HCT116 (cell line): Measurements from ENCODE around the gene SPDYE2. TPM values are rescaled to one million over a fixed set of nuclear protein-coding genes. Genes with fewer than 3 reads are reported as not detected.
"Not testable (repeated sequence)": the region's sequence is repeated elsewhere in the genome, so short reads cannot be mapped to it uniquely, and the experiment has no call there.

Experiments used
- ATAC-seq: fragments of 200-7000 bp; cut with Tn5 transposase; 2 replicates; pipeline ENCODE4 v1.9.1; 2020; ENCODE audit warnings: mild to moderate bottlenecking, moderate library complexity
- BruUV-seq: library from RNA; stranded (reverse); fragments of 400-500 nt; replicated peaks from 2 replicates; lab custom pipeline; 2021; lab: Mats Ljungman, UMichigan
- CTCF ChIA-PET: fragments of 300-600 bp; sonication (Branson Sonifier 250); formaldehyde crosslinking; loops from one replicate; lab custom pipeline; 2021; ENCODE audit warnings: antibody characterized with exemption; lab: Charles Lee
- POLR2A ChIA-PET: fragments of 300-600, 350-600 bp; sonication (Branson Sonifier 250); formaldehyde crosslinking; loops from one replicate; lab custom pipeline; 2021; ENCODE audit warnings: antibody characterized with exemption; lab: Charles Lee
- RAD21 ChIA-PET, 2 experiments: fragments of 300-600 bp; sonication (Branson Sonifier 250); formaldehyde crosslinking; loops; one replicate each; lab custom pipeline; 2023; ENCODE audit warnings: low total read pairs in 2 of 2; ENCODE audit not compliant: uncharacterized antibody in 2 of 2, unreplicated experiment in 2 of 2, low non-redundant PET in 1 of 2; lab: Charles Lee
- DNase-seq: peaks from one replicate; pipeline ENCODE4 v3.0.0-alpha.2; 2010; ENCODE audit warnings: low read depth, low spot score
- H2AFZ ChIP-seq: fragments of 200-600 bp; shearing (Covaris generic), sonication (generic); 2 replicates; pipeline ENCODE4 v1.6.1; 2017; ENCODE audit warnings: low read depth, mixed run types, mixed read lengths, antibody characterized with exemption, low read length; ENCODE audit not compliant: poor library complexity, severe bottlenecking
- H3K27ac ChIP-seq: 2 replicates; pipeline ENCODE4 v1.5.1; 2012; ENCODE audit warnings: low read depth, low read length
- H3K27me3 ChIP-seq: fragments of 200-600 bp; sonication (generic); 2 replicates; pipeline ENCODE4 v1.6.1; 2016; ENCODE audit warnings: mixed run types, low read length, mixed read lengths; ENCODE audit not compliant: insufficient read depth
- H3K36me3 ChIP-seq, 2 experiments: fragments of 200-500 bp in 1 of 2; fragments of 200-600 bp in 1 of 2; sonication (Bioruptor generic) in 1 of 2; sonication (generic) in 1 of 2; 2 replicates each; pipeline versions ENCODE4 v1.5.1 to v1.6.1; 2014 to 2016; ENCODE audit warnings: low read length in 2 of 2, inconsistent platforms in 1 of 2, mixed read lengths in 1 of 2, mixed run types in 1 of 2; ENCODE audit not compliant: insufficient read depth in 2 of 2, control insufficient read depth in 1 of 2
- H3K4me1 ChIP-seq, 2 experiments: fragments of 200-600 bp in 1 of 2; sonication (generic) in 1 of 2; 2 replicates each; pipeline versions ENCODE4 v1.5.1 to v1.6.1; 2012 to 2017; ENCODE audit warnings: low read length in 2 of 2, inconsistent platforms in 1 of 2, mild to moderate bottlenecking in 1 of 2, mixed read lengths in 1 of 2, mixed run types in 1 of 2, moderate library complexity in 1 of 2; ENCODE audit not compliant: insufficient read depth in 2 of 2, control insufficient read depth in 1 of 2
- H3K4me2 ChIP-seq: fragments of 200-600 bp; sonication (generic); 2 replicates; pipeline ENCODE4 v1.6.1; 2017; ENCODE audit warnings: mixed run types, low read length, mixed read lengths
- H3K4me3 ChIP-seq, 2 experiments: fragments of 200-600 bp in 1 of 2; sonication (generic) in 1 of 2; replicated peaks in 1 of 2; 2 replicates each; pipeline ENCODE4 v1.5.1; 2011 to 2016; ENCODE audit warnings: low read length in 2 of 2, control low read depth in 1 of 2, low read depth in 1 of 2, mild to moderate bottlenecking in 1 of 2, mixed read lengths in 1 of 2, mixed run types in 1 of 2
- H3K79me2 ChIP-seq: fragments of 200-600 bp; sonication (generic); 2 replicates; pipeline ENCODE4 v1.6.1; 2017; ENCODE audit warnings: mild to moderate bottlenecking, mixed run types, low read length, moderate library complexity, mixed read lengths; ENCODE audit not compliant: insufficient read depth
- H3K9ac ChIP-seq: fragments of 200-600 bp; sonication (generic); 2 replicates; pipeline ENCODE4 v1.6.1; 2016; ENCODE audit warnings: low read length, mixed read lengths
- H3K9me2 ChIP-seq: fragments of 200-600 bp; sonication (generic), shearing (Covaris generic); 2 replicates; pipeline ENCODE4 v1.6.1; 2017; ENCODE audit warnings: mixed run types, mild to moderate bottlenecking, moderate library complexity; ENCODE audit not compliant: insufficient read depth
- H3K9me3 ChIP-seq, 2 experiments: fragments of 200-500 bp in 1 of 2; fragments of 200-600 bp in 1 of 2; sonication (Bioruptor generic) in 1 of 2; sonication (generic) in 1 of 2; 2 replicates each; pipeline ENCODE4 v1.6.1; 2014 to 2017; ENCODE audit warnings: low read length in 2 of 2, mixed read lengths in 2 of 2, inconsistent platforms in 1 of 2, low read depth in 1 of 2, mild to moderate bottlenecking in 1 of 2, mixed run types in 1 of 2, moderate library complexity in 1 of 2; ENCODE audit not compliant: control insufficient read depth in 1 of 2, insufficient read depth in 1 of 2
- H4K20me1 ChIP-seq: fragments of 200-600 bp; sonication (generic), shearing (Covaris generic); 2 replicates; pipeline ENCODE4 v1.6.1; 2017; ENCODE audit warnings: mixed run types, mild to moderate bottlenecking, moderate library complexity; ENCODE audit not compliant: insufficient read depth
- intact Hi-C: fragments of 100-400 bp; cut with micrococcal nuclease; formaldehyde crosslinking; loops from 2 replicates; pipeline ENCODE4 v1.10.0; 2022
- total RNA-seq: library from RNA; stranded (reverse); gene quantifications from one replicate; pipeline ENCODE4 v1.2.1, GENCODE V29; 2021; ENCODE audit not compliant: unreplicated experiment

Gene SPDYE2
- total RNA-seq, 1 experiment from 2014 or later, result not detected

DNA sequence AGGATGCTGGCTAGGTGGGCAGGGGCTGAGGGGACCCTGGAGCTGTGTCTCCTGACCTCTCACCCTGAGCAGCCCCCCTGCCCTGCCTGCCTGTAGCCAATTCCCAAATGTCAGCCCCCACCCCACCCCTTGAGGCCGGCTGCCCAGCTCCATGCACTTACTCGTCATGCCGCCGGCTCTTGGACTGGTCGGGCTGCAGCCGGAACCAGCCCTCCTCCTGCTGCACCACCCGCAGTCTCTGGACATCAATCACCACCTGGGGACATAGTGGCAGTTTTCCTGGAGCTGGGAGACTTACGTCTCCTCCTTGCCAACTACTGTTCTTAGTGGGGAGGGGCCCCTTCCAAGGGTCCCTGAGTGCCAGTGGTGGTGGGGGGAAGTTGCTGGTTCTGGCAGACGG is 48.7 kb downstream of the SPDYE2 start:
- H2AFZ ChIP-seq, BruUV-seq, CTCF ChIA-PET, H3K4me1 ChIP-seq, H3K9me2 ChIP-seq, ATAC-seq, H3K27ac ChIP-seq, H4K20me1 ChIP-seq, H3K9me3 ChIP-seq, H3K27me3 ChIP-seq, RAD21 ChIA-PET, H3K4me3 ChIP-seq, DNase-seq, intact Hi-C loops, POLR2A ChIA-PET, H3K9ac ChIP-seq, H3K36me3 ChIP-seq, H3K4me2 ChIP-seq, H3K79me2 ChIP-seq: not testable (repeated sequence)

DNA sequence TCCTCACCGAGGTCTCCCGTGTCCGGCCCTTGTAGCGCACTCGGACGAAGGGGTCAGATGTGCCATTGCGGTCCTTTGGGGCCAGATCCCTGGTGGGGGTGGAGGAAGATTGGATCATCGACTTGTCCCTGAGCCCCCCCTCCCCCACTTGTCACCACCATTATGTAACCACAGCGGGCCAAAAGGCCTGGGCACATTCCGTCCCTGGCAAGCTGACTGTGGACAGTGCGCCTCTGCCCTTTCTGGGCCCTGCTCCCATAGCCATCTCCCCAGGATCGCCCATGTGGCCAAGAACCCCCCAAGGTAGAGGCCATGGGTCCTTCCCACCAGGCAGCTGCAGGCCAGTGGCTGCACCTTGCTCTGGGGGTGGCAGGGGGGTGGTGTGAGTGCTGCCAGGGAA is 51.3 kb downstream of the SPDYE2 start:
- H4K20me1 ChIP-seq, H3K9me2 ChIP-seq, POLR2A ChIA-PET, H3K4me2 ChIP-seq, CTCF ChIA-PET, H3K9ac ChIP-seq, intact Hi-C loops, ATAC-seq, H2AFZ ChIP-seq, BruUV-seq, H3K27me3 ChIP-seq, H3K36me3 ChIP-seq, H3K27ac ChIP-seq, H3K4me3 ChIP-seq, H3K4me1 ChIP-seq, H3K9me3 ChIP-seq, DNase-seq, H3K79me2 ChIP-seq, RAD21 ChIA-PET: not testable (repeated sequence)

DNA sequence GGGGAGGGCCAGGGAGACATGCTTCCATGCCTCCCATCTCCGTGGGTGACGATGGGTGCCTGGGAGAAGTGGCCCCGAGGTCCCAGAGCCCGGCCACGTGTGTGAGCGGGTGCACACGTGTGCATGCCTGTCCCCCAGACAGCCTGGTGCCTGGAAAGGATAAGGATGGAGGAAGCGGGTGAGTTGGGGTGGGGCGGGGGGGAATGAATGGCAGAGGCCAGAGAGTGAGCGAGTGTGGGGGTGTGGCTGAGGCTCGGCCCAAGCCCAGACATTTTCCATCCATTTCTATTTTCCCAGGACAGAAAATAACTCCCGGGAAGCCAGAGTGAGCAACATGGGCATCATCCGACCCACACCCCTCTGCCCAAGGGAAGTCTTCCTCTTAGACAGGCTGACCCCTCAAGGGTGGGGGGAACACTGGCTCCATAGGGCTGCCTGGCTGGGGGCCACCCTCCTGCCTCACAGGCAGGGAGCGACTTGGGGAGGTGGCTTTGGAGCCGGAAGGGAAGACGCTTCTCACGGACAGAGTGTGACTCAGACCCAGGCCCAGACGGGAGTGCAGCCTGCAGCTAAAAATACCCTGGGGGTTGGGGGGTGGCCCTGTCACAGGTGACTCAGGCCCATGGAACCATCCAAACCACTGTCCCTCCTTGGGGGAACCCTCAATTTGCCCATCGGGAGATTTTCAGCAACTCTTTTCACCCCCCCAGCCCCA is 53.6 kb downstream of the SPDYE2 start:
- DNase-seq, H3K9me3 ChIP-seq, H3K36me3 ChIP-seq, CTCF ChIA-PET, H3K79me2 ChIP-seq, H3K4me3 ChIP-seq, POLR2A ChIA-PET, H3K9me2 ChIP-seq, H4K20me1 ChIP-seq, intact Hi-C loops, H3K27me3 ChIP-seq, H3K4me2 ChIP-seq, H3K9ac ChIP-seq, RAD21 ChIA-PET, BruUV-seq, H3K4me1 ChIP-seq, H3K27ac ChIP-seq, H2AFZ ChIP-seq: not testable (repeated sequence)
- ATAC-seq, result peak; percentile 89

DNA sequence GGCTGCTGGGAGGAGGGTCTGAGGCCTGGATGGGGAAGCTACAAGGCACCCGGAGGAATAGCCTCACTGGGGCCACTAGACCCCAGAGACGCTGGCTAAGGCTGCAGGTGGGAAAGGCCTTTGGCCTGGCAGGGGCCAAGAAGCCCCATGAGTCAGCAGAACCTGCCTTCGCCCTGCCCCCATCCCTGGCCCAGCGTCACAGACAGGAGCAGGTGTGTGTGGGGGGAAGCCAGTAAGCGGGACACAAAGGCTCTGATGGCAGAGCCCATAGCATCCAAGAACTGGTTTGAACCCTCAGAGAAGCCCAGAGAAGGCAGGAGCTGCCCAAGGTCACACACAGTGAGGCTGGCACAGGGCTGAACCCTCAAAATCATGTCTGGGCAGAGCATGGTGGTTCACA is 55.8 kb downstream of the SPDYE2 start:
- H4K20me1 ChIP-seq, intact Hi-C loops, POLR2A ChIA-PET, H3K79me2 ChIP-seq, H3K9me3 ChIP-seq, CTCF ChIA-PET, RAD21 ChIA-PET, H3K27me3 ChIP-seq, H3K4me3 ChIP-seq, H3K36me3 ChIP-seq, H3K9ac ChIP-seq, DNase-seq, H3K27ac ChIP-seq, ATAC-seq, H3K4me2 ChIP-seq, H3K9me2 ChIP-seq, BruUV-seq, H3K4me1 ChIP-seq, H2AFZ ChIP-seq: not testable (repeated sequence)
